Germinal center (tissue), 1 donor: ENCODE data around the gene RAB40C.

ENCODE experiments used
- DNase-seq: peaks from one replicate; pipeline ENCODE4 v3.0.0; 2012; ENCODE audit warnings: mixed read lengths, low spot score

Gene RAB40C

GRCh38 chr16:589658-590187, at the start of gene RAB40C:
Gene RAB40C (plus strand): TSS chr16:590066. CDS start chr16:590292, 226 bp downstream.
- peak; percentile 98 for DNase-seq

GRCh38 chr16:540645-541340, 49.1 kb upstream of the RAB40C start:
- DNase-seq, result no peak

- no peak for DNase-seq
These were observed 46.3 kb upstream of the RAB40C start for GRCh38 chr16:543301-544164.

- DNase-seq, result no peak
These were observed 45.3 kb upstream of the RAB40C start for GRCh38 chr16:544517-544916.

GRCh38 chr16:546909-547770, 42.7 kb upstream of the RAB40C start:
- no peak for DNase-seq

- DNase-seq, result no peak
These were observed 41.3 kb upstream of the RAB40C start for GRCh38 chr16:548586-548985.

GRCh38 chr16:549544-550263, 40.2 kb upstream of the RAB40C start:
- DNase-seq, result no peak

- DNase-seq, result no peak
These were observed 38.7 kb upstream of the RAB40C start for GRCh38 chr16:551210-551609.

GRCh38 chr16:552171-552570, 37.7 kb upstream of the RAB40C start:
- no peak for DNase-seq

GRCh38 chr16:553601-554296, 36.1 kb upstream of the RAB40C start:
- no peak for DNase-seq

- no peak for DNase-seq
These were observed 35.6 kb upstream of the RAB40C start for GRCh38 chr16:554297-554621.

GRCh38 chr16:554640-555365, 35.1 kb upstream of the RAB40C start:
- no peak for DNase-seq

GRCh38 chr16:555528-556473, 34.1 kb upstream of the RAB40C start:
- no peak for DNase-seq

- DNase-seq, result no peak
These were observed 33.2 kb upstream of the RAB40C start for GRCh38 chr16:556474-557173.

GRCh38 chr16:557463-558297, 32.2 kb upstream of the RAB40C start:
- DNase-seq, result no peak

GRCh38 chr16:558298-559020, 31.4 kb upstream of the RAB40C start:
- no peak for DNase-seq

- DNase-seq, result no peak
These were observed 30.9 kb upstream of the RAB40C start for GRCh38 chr16:559021-559380.
